ENCODE results near the gene AK4. TPM values are rescaled to one million over a fixed set of nuclear protein-coding genes. Genes with fewer than 3 reads are reported as not detected.
"Not testable (repeated sequence)": the region's sequence is repeated elsewhere in the genome, so short reads cannot be mapped to it uniquely, and the experiment has no call there.

AK4 gene
- 10 to 100 TPM; 68.2 to 73.7 TPM for total RNA-seq
- 1 to 10 TPM; 5.2 to 8.4 TPM for polyA plus RNA-seq
- long read RNA-seq, donor 1, full-length matches to known transcripts, result 113 of 142 reads
- long read RNA-seq, donor 1, partial matches to known transcripts, result 3 of 142 reads
- long read RNA-seq, donor 1, other reads (novel, unspliced or antisense), result 26 of 142 reads
- long read RNA-seq, donor 2, full-length matches to known transcripts, result 40 of 61 reads
- long read RNA-seq, donor 2, partial matches to known transcripts, result 2 of 61 reads
- long read RNA-seq, donor 2, other reads (novel, unspliced or antisense), result 19 of 61 reads

- DNase-seq; H3K4me1 ChIP-seq (ENCODE audit: control insufficient read depth in 1 of 2, insufficient read depth in 2 of 2, low read length in 2 of 2); H3K27me3 ChIP-seq (ENCODE audit: control insufficient read depth in 1 of 2, insufficient read depth in 2 of 2, low read length in 1 of 2); H3K36me3 ChIP-seq (ENCODE audit: control insufficient read depth in 1 of 2, insufficient read depth in 2 of 2, low read length in 1 of 2); H3K9me3 ChIP-seq (ENCODE audit: control insufficient read depth, low read length): not testable (repeated sequence)
- WGBS, 2 donors, result 0 to 1% methylated on average over 4 to 29 of the region's 33 CpGs
- peak; percentile 78 for ATAC-seq (ENCODE audit: low FRiP score)
- peak within 1 kb of the TSS; percentile 65 to 98 for H3K4me3 ChIP-seq (ENCODE audit: low read length in 2 of 2)
- intact Hi-C loops (cut with DNase I), result loop anchor here in 1 of 2 donors (5.0 kb wide), 1 partner anchor 59 kb away; no protein-coding TSS in a partner anchor
- peak within 1 kb of the TSS; percentile 54 to 58 for H3K27ac ChIP-seq (ENCODE audit: low read depth in 1 of 2, low read length in 2 of 2)
Measured at GRCh38 chr1:65148178-65148547, at the start of gene AK4. Gene AK4, plus strand, starts transcription at chr1:65148203. Its CDS starts 205 bp downstream, at chr1:65148408.

- H3K27ac ChIP-seq (ENCODE audit: low read depth in 1 of 2, low read length in 2 of 2), result no peak overlapping the region
- no peaks in the 10 kb centered on the region for H3K36me3 ChIP-seq (ENCODE audit: control insufficient read depth in 1 of 2, insufficient read depth in 2 of 2, low read length in 1 of 2)
- no peak for ATAC-seq (ENCODE audit: low FRiP score)
- WGBS, 2 donors, result 96 to 100% methylated on average over 3 of the region's 3 CpGs
- intact Hi-C loops (cut with DNase I), result no loop called here
- H3K27me3 ChIP-seq (ENCODE audit: control insufficient read depth in 1 of 2, insufficient read depth in 2 of 2, low read length in 1 of 2), result no peaks in the 10 kb centered on the region
- no peak overlapping the region for H3K4me3 ChIP-seq (ENCODE audit: low read length in 2 of 2)
- no peak for DNase-seq
- no peaks in the 10 kb centered on the region for H3K4me1 ChIP-seq (ENCODE audit: control insufficient read depth in 1 of 2, insufficient read depth in 2 of 2, low read length in 2 of 2)
- peaks cover 6% of the 10 kb centered on the region for H3K9me3 ChIP-seq (ENCODE audit: control insufficient read depth, low read length)
Measured at GRCh38 chr1:65103807-65104206, 44.2 kb upstream of the AK4 start.

- 38 to 43% methylated on average over 1 of the region's 1 CpG for WGBS, 2 donors
- ATAC-seq (ENCODE audit: low FRiP score), result no peak
- DNase-seq, result no peak
- no peak overlapping the region for H3K4me3 ChIP-seq (ENCODE audit: low read length in 2 of 2)
- H3K4me1 ChIP-seq (ENCODE audit: control insufficient read depth in 1 of 2, insufficient read depth in 2 of 2, low read length in 2 of 2), result no peaks in the 10 kb centered on the region
- no peak overlapping the region for H3K27ac ChIP-seq (ENCODE audit: low read depth in 1 of 2, low read length in 2 of 2)
- intact Hi-C loops (cut with DNase I), result no loop called here
- H3K9me3 ChIP-seq (ENCODE audit: control insufficient read depth, low read length), result peaks cover 3% of the 10 kb centered on the region
- no peaks in the 10 kb centered on the region for H3K27me3 ChIP-seq (ENCODE audit: control insufficient read depth in 1 of 2, insufficient read depth in 2 of 2, low read length in 1 of 2)
- H3K36me3 ChIP-seq (ENCODE audit: control insufficient read depth in 1 of 2, insufficient read depth in 2 of 2, low read length in 1 of 2), result no peaks in the 10 kb centered on the region
Measured at GRCh38 chr1:65104854-65105534, 43.0 kb upstream of the AK4 start.

GRCh38 chr1:65105596-65105995, 42.4 kb upstream of the AK4 start:
- ATAC-seq (ENCODE audit: low FRiP score) (no peak), DNase-seq (no peak)
- WGBS, 2 donors, result 66 to 78% methylated on average over 4 of the region's 4 CpGs
- intact Hi-C loops (cut with DNase I), result no loop called here
- Histone ChIP-seq H3K27me3 (ENCODE audit: control insufficient read depth in 1 of 2, insufficient read depth in 2 of 2, low read length in 1 of 2) (no peaks in the 10 kb centered on the region), H3K4me1 (ENCODE audit: control insufficient read depth in 1 of 2, insufficient read depth in 2 of 2, low read length in 2 of 2) (no peaks in the 10 kb centered on the region), H3K27ac (ENCODE audit: low read depth in 1 of 2, low read length in 2 of 2) (no peak overlapping the region), H3K4me3 (ENCODE audit: low read length in 2 of 2) (no peak overlapping the region), H3K9me3 (ENCODE audit: control insufficient read depth, low read length) (peaks cover 1% of the 10 kb centered on the region), H3K36me3 (ENCODE audit: control insufficient read depth in 1 of 2, insufficient read depth in 2 of 2, low read length in 1 of 2) (no peaks in the 10 kb centered on the region)

GRCh38 chr1:65108025-65108642, 39.9 kb upstream of the AK4 start:
- Histone ChIP-seq H3K27ac (ENCODE audit: low read depth in 1 of 2, low read length in 2 of 2) (no peak overlapping the region), H3K27me3 (ENCODE audit: control insufficient read depth in 1 of 2, insufficient read depth in 2 of 2, low read length in 1 of 2) (no peaks in the 10 kb centered on the region), H3K4me1 (ENCODE audit: control insufficient read depth in 1 of 2, insufficient read depth in 2 of 2, low read length in 2 of 2) (no peaks in the 10 kb centered on the region), H3K9me3 (ENCODE audit: control insufficient read depth, low read length) (no peaks in the 10 kb centered on the region), H3K4me3 (ENCODE audit: low read length in 2 of 2) (no peak overlapping the region), H3K36me3 (ENCODE audit: control insufficient read depth in 1 of 2, insufficient read depth in 2 of 2, low read length in 1 of 2) (no peaks in the 10 kb centered on the region)
- ATAC-seq (ENCODE audit: low FRiP score), result no peak
- DNase-seq, result no peak
- intact Hi-C loops (cut with DNase I), result no loop called here
- 73 to 79% methylated on average over 4 of the region's 4 CpGs for WGBS, 2 donors

GRCh38 chr1:65109487-65109886, 38.5 kb upstream of the AK4 start:
- no peak overlapping the region for H3K27ac ChIP-seq (ENCODE audit: low read depth in 1 of 2, low read length in 2 of 2)
- H3K4me1 ChIP-seq (ENCODE audit: control insufficient read depth in 1 of 2, insufficient read depth in 2 of 2, low read length in 2 of 2), result no peaks in the 10 kb centered on the region
- H3K4me3 ChIP-seq (ENCODE audit: low read length in 2 of 2), result no peak overlapping the region
- DNase-seq (no peak), ATAC-seq (ENCODE audit: low FRiP score) (no peak)
- H3K9me3 ChIP-seq (ENCODE audit: control insufficient read depth, low read length), result no peaks in the 10 kb centered on the region
- intact Hi-C loops (cut with DNase I), result no loop called here
- WGBS, 2 donors, result 79 to 89% methylated on average over 4 of the region's 4 CpGs
- no peaks in the 10 kb centered on the region for H3K36me3 ChIP-seq (ENCODE audit: control insufficient read depth in 1 of 2, insufficient read depth in 2 of 2, low read length in 1 of 2)
- no peaks in the 10 kb centered on the region for H3K27me3 ChIP-seq (ENCODE audit: control insufficient read depth in 1 of 2, insufficient read depth in 2 of 2, low read length in 1 of 2)

- 28 to 33% methylated on average over 3 of the region's 3 CpGs for WGBS, 2 donors
- ATAC-seq (ENCODE audit: low FRiP score), result no peak
- Histone ChIP-seq H3K27ac (ENCODE audit: low read depth in 1 of 2, low read length in 2 of 2) (no peak overlapping the region), H3K4me3 (ENCODE audit: low read length in 2 of 2) (no peak overlapping the region), H3K9me3 (ENCODE audit: control insufficient read depth, low read length) (no peaks in the 10 kb centered on the region), H3K36me3 (ENCODE audit: control insufficient read depth in 1 of 2, insufficient read depth in 2 of 2, low read length in 1 of 2) (no peaks in the 10 kb centered on the region), H3K4me1 (ENCODE audit: control insufficient read depth in 1 of 2, insufficient read depth in 2 of 2, low read length in 2 of 2) (no peaks in the 10 kb centered on the region), H3K27me3 (ENCODE audit: control insufficient read depth in 1 of 2, insufficient read depth in 2 of 2, low read length in 1 of 2) (no peaks in the 10 kb centered on the region)
- intact Hi-C loops (cut with DNase I), result no loop called here
- DNase-seq, result no peak
Measured at GRCh38 chr1:65112811-65113210, 35.2 kb upstream of the AK4 start.

GRCh38 chr1:65113298-65113697, 34.7 kb upstream of the AK4 start:
- no peak overlapping the region for H3K27ac ChIP-seq (ENCODE audit: low read depth in 1 of 2, low read length in 2 of 2)
- no peak for ATAC-seq (ENCODE audit: low FRiP score)
- H3K27me3 ChIP-seq (ENCODE audit: control insufficient read depth in 1 of 2, insufficient read depth in 2 of 2, low read length in 1 of 2), result no peaks in the 10 kb centered on the region
- no peaks in the 10 kb centered on the region for H3K36me3 ChIP-seq (ENCODE audit: control insufficient read depth in 1 of 2, insufficient read depth in 2 of 2, low read length in 1 of 2)
- intact Hi-C loops (cut with DNase I), result no loop called here
- 21 to 22% methylated on average over 2 of the region's 2 CpGs for WGBS, 2 donors
- no peak overlapping the region for H3K4me3 ChIP-seq (ENCODE audit: low read length in 2 of 2)
- no peak for DNase-seq
- H3K9me3 ChIP-seq (ENCODE audit: control insufficient read depth, low read length), result no peaks in the 10 kb centered on the region
- no peaks in the 10 kb centered on the region for H3K4me1 ChIP-seq (ENCODE audit: control insufficient read depth in 1 of 2, insufficient read depth in 2 of 2, low read length in 2 of 2)

- intact Hi-C loops (cut with DNase I), result no loop called here
- DNase-seq, result no peak
- no peaks in the 10 kb centered on the region for H3K27me3 ChIP-seq (ENCODE audit: control insufficient read depth in 1 of 2, insufficient read depth in 2 of 2, low read length in 1 of 2)
- H3K36me3 ChIP-seq (ENCODE audit: control insufficient read depth in 1 of 2, insufficient read depth in 2 of 2, low read length in 1 of 2), result no peaks in the 10 kb centered on the region
- H3K4me1 ChIP-seq (ENCODE audit: control insufficient read depth in 1 of 2, insufficient read depth in 2 of 2, low read length in 2 of 2), result peaks cover 0 to 1% of the 10 kb centered on the region in 2 donors
- H3K4me3 ChIP-seq (ENCODE audit: low read length in 2 of 2), result no peak overlapping the region
- ATAC-seq (ENCODE audit: low FRiP score), result peak; percentile 45
- 5 to 9% methylated on average over 4 of the region's 4 CpGs for WGBS, 2 donors
- H3K9me3 ChIP-seq (ENCODE audit: control insufficient read depth, low read length), result no peaks in the 10 kb centered on the region
- H3K27ac ChIP-seq (ENCODE audit: low read depth in 1 of 2, low read length in 2 of 2), result no peak overlapping the region
Measured at GRCh38 chr1:65114322-65114721, 33.7 kb upstream of the AK4 start.

All from aorta (tissue), 5 donors.